ENCODE measurements around the gene ADPRHL1.

ADPRHL1 gene

DNA sequence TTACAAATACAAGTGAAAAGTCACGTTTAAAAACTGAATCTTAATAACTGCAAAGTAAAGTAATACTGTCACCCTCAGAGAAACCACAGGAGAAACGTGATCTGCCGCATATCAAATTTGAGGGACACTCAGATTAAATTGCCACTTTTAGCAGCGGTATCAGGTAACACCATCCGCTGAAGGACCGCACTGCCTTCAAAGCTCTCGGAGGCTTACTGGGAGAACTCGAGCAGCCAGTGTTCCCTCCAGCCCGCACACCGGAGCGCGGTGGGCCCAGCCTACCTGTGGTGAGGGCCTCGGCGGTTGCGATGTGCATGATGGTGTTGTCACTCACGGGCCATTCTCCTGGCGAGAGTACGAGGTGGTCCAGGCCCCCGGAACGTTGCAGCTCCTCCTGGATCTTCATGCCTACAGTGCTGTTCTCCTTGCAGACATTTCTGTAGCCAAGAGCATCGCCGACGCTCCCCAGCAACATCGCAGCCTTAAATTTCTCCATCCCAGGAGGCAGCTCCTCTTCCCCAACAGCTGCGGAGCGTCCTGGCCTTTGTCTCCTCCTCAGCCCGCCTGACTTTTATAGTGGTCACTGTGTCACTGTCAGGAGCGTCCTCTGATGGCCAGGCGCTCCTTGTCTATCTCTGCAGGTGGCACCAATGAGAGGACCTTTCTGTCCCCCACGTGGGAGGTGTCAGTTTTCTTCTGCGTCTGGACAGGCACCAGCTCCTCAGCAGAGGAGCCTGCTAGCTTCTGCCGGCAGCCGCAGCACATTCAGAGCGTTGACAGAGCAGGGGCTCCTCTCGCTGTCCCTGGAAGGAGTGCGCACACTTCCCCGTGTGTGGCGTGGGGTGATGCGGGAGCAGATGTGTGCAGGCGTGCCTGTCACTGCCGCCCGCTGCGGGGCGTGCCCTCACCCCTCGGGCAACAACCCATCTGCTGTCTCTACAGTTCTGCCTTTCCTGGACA lies at the start of gene ADPRHL1:
ADPRHL1 (minus strand) TSS at position 547 of the 960 bp plus-strand sequence; CDS start at position 496, 51 bp downstream.
- no peak for DNase-seq (ENCODE audit: low spot score)
- no peak for TF ChIP-seq CTCF (IDR thresholded peaks at IDR 0.05; ENCODE audit: extremely low read depth, missing control alignments)

GRCh38 chr13:113502686-113503085 lies 49.4 kb upstream of the ADPRHL1 start:
- DNase-seq (ENCODE audit: low spot score): no peak

GRCh38 chr13:113500530-113501265 lies 47.4 kb upstream of the ADPRHL1 start:
- TF ChIP-seq CTCF (IDR thresholded peaks at IDR 0.05; ENCODE audit: extremely low read depth, missing control alignments): no peak
- DNase-seq (ENCODE audit: low spot score): no peak

More at GRCh38 chr13:113502686-113503085, 49.4 kb upstream of the ADPRHL1 start:
- no peak for TF ChIP-seq CTCF (IDR thresholded peaks at IDR 0.05; ENCODE audit: extremely low read depth, missing control alignments)

DNA sequence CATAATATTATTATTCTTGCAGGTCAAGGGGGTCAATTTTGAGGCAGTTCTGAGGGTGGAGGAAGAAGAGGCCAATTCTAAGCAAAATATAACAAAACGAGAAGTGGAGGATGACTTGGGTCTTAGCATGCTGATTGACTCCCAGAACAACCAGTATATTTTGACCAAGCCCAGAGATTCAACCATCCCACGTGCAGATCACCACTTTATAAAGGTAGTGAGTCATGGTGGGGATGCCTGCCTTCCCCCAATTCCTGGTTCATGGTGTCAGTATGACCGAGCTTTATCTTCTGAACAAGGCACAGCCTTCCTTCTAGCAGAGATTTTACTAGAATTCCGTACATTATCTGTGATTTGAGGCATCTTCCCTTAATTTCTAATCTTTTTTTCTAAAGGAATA lies 46.6 kb upstream of the ADPRHL1 start:
- TF ChIP-seq CTCF (IDR thresholded peaks at IDR 0.05; ENCODE audit: extremely low read depth, missing control alignments): no peak

DNA sequence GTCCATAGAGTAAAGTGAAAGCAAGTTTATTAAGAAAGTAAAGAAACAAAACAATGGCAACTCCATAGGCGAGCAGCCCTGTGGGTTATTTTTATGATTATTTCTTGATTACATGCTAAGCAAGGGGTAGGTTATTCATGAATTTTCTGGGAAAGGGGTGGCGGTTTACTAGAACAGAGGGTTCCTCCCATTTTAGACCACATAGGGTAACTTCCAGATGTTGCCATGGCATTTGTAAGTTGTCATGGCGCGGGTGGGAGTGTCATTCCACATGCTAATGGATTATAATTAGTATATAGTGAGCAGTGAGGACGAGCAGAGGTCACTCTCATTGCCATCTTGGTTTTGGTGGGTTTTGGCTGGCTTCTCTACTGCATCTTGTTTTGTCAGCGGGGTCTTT lies 45.6 kb upstream of the ADPRHL1 start:
- TF ChIP-seq CTCF (IDR thresholded peaks at IDR 0.05; ENCODE audit: extremely low read depth, missing control alignments): no peak

More for the DNA sequence above, 46.6 kb upstream of the ADPRHL1 start:
- DNase-seq (ENCODE audit: low spot score): no peak

GRCh38 chr13:113497217-113497616 lies 43.9 kb upstream of the ADPRHL1 start:
- TF ChIP-seq CTCF (IDR thresholded peaks at IDR 0.05; ENCODE audit: extremely low read depth, missing control alignments): no peak
- DNase-seq (ENCODE audit: low spot score): no peak

More for the DNA sequence above, 45.6 kb upstream of the ADPRHL1 start:
- DNase-seq (ENCODE audit: low spot score): no peak
